NK-92 treated with Interleukin-12 subunit alpha and Interleukin-12 subunit beta, amount 100 ng/mL, for 24 hours (cell line): ENCODE results near the gene PKD2L1.
"Not testable (repeated sequence)": the region's sequence is repeated elsewhere in the genome, so short reads cannot be mapped to it uniquely, and the experiment has no call there.

Source experiments
- DNase-seq: peaks from one replicate; lab custom pipeline; 2025; lab: John Stamatoyannopoulos, UW

The PKD2L1 gene

GRCh38 chr10:100333661-100334440 lies 3.8 kb upstream of the PKD2L1 start:
- no peak for DNase-seq

- no peak for DNase-seq
These were observed 3.1 kb upstream of the PKD2L1 start for GRCh38 chr10:100333106-100333505.

- no peak for DNase-seq
These were observed 1.8 kb downstream of the PKD2L1 start for GRCh38 chr10:100328198-100328597.

GRCh38 chr10:100327718-100328009 lies 2.4 kb downstream of the PKD2L1 start:
- no peak for DNase-seq

GRCh38 chr10:100327007-100327717 lies 2.9 kb downstream of the PKD2L1 start:
- DNase-seq: no peak

- DNase-seq: no peak
These were observed 4.9 kb downstream of the PKD2L1 start for GRCh38 chr10:100325158-100325557.

GRCh38 chr10:100319707-100320402 lies 10.2 kb downstream of the PKD2L1 start:
- DNase-seq: no peak

- no peak for DNase-seq
These were observed 11.8 kb downstream of the PKD2L1 start for GRCh38 chr10:100318207-100318606.

GRCh38 chr10:100315615-100316014 lies 14.4 kb downstream of the PKD2L1 start:
- no peak for DNase-seq

GRCh38 chr10:100311298-100311697 lies 18.7 kb downstream of the PKD2L1 start:
- DNase-seq: no peak

GRCh38 chr10:100307684-100308083 lies 22.3 kb downstream of the PKD2L1 start:
- DNase-seq: no peak

GRCh38 chr10:100306861-100307260 lies 23.2 kb downstream of the PKD2L1 start:
- no peak for DNase-seq

- DNase-seq: no peak
These were observed 25.6 kb downstream of the PKD2L1 start for GRCh38 chr10:100304414-100304813.

GRCh38 chr10:100303724-100304319 lies 26.2 kb downstream of the PKD2L1 start:
- no peak for DNase-seq

GRCh38 chr10:100301123-100301522 lies 28.9 kb downstream of the PKD2L1 start:
- not testable (repeated sequence) for DNase-seq

- DNase-seq: no peak
These were observed 32.8 kb downstream of the PKD2L1 start for GRCh38 chr10:100297242-100297641.

GRCh38 chr10:100293066-100293465 lies 37.0 kb downstream of the PKD2L1 start:
- DNase-seq: no peak

- not testable (repeated sequence) for DNase-seq
These were observed 37.7 kb downstream of the PKD2L1 start for GRCh38 chr10:100292300-100292699.

GRCh38 chr10:100291356-100291755 lies 38.7 kb downstream of the PKD2L1 start:
- DNase-seq: no peak

- no peak for DNase-seq
These were observed 40.4 kb downstream of the PKD2L1 start for GRCh38 chr10:100289641-100290040.

GRCh38 chr10:100288196-100288595 lies 41.8 kb downstream of the PKD2L1 start:
- no peak for DNase-seq

GRCh38 chr10:100287756-100288155 lies 42.3 kb downstream of the PKD2L1 start:
- no peak for DNase-seq
